GF-D8 (cell line): ENCODE data around the gene ZNF286A.
"Not testable (repeated sequence)": the region's sequence is repeated elsewhere in the genome, so short reads cannot be mapped to it uniquely, and the experiment has no call there.

ENCODE experiments used
- DNase-seq: peaks from one replicate; lab custom pipeline; 2025; lab: John Stamatoyannopoulos, UW

The ZNF286A gene

GRCh38 chr17:15699937-15700336 lies 385 bp downstream of the ZNF286A start:
- DNase-seq: not testable (repeated sequence)

DNA sequence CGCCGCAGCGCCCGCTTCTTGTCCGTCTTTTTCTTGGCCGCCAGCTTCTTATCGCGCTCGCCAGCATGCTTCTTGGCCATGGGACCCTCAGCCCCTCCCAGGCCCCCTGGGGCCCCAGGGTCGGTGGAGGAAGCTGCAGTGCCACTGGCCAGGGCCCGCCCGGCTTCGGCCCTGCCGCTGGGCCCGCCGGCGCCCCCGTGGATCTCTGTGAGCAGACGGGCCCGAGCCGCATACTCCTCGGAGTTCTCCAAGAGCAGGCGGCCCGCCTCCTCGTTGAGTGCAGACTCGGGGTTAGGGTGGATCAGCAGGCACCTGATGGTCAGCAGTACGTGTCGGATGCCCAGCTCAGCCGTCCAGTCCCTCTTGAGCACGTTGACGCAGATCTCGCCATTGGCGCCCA lies 4.7 kb downstream of the ZNF286A start:
- DNase-seq: not testable (repeated sequence)

DNA sequence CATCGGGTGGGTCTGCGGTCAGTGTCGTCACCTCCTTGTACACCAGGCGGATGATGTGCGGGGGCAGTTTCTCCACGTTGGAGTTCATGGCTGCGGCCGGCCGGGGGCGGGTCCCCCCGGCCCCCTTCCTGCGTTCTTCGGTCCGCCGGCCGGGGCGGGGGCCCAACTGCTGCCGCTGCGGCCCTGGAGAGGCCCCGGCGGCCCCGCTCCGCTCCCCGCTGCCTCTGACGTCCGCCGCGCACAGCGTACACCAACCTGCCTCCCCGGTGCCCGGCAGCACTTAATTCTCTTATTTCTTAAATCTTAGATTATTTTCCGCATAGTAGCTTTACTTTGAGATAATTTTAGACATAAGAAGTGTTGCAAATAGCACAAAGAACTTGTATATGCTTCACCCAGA lies 5.3 kb downstream of the ZNF286A start:
- DNase-seq: not testable (repeated sequence)

DNA sequence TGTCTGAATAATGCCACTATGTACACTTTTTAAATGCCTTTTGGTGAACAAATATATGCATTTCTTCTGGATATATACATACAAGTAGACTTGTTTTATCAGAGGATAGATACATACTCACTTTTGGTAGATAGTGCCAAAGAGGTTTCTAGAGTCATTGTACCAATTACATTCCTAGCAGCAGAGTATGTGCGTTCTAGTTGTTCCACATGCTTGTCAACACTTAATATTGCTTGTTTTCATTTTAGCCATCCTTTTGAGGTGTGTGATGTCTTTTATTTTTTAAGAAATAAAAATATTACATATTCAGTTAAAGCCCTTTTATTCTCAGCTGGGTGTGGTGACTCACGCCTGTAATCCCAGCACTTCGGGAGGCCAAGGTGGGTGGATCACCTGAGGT lies 9.3 kb downstream of the ZNF286A start:
- not testable (repeated sequence) for DNase-seq

GRCh38 chr17:15716601-15717563 lies 17.3 kb downstream of the ZNF286A start:
- DNase-seq: not testable (repeated sequence)

DNA sequence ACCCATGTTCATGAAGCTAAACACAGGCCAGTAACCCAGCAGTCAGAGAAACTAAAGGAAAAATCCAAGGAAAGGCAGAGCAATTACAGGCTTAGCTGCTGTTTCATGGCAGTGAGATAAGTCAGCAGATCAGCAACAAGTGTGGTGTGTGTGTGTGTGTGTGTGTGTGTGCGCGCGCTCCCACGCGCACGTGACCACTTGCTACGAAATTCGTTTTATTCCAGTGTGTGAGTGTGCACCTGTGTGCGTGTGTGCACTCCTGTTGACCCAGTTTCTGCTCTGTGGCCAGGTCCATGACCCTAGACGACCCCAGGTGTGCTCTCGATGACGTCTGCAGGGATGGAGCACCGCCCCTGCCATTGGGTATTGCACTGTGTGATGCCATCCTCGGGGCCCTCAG lies 31.0 kb downstream of the ZNF286A start:
- DNase-seq: not testable (repeated sequence)

- not testable (repeated sequence) for DNase-seq
Observed at GRCh38 chr17:15731900-15732299, 32.3 kb downstream of the ZNF286A start, which contains the start of gene TBC1D26. Gene TBC1D26 (plus strand): TSS chr17:15732283. CDS start chr17:15735349, 3,066 bp downstream.

GRCh38 chr17:15733174-15733789 lies 33.7 kb downstream of the ZNF286A start:
- DNase-seq: not testable (repeated sequence)

- not testable (repeated sequence) for DNase-seq
Observed at GRCh38 chr17:15736578-15736977, 37.0 kb downstream of the ZNF286A start.

DNA sequence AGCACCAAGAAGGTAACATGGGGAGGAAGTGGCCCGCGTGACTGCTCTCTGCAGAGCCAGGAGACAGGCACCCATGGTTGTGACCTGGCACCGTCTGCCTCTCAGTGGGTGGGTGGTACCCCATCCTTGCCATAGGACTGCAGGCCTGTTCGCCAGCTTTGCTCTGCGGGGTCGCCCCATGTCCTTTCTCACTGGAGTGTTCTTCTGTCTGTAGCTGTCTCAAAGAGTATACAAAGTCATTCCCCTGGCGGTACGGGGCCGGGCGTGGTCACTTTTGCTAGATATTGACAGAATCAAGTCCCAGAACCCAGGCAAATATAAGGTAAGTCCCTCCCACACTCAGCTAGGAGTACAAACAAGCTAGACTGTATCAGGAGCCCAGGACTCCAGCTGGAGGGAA lies 38.5 kb downstream of the ZNF286A start:
- DNase-seq: no peak

GRCh38 chr17:15739259-15739658 lies 39.7 kb downstream of the ZNF286A start:
- DNase-seq: not testable (repeated sequence)

DNA sequence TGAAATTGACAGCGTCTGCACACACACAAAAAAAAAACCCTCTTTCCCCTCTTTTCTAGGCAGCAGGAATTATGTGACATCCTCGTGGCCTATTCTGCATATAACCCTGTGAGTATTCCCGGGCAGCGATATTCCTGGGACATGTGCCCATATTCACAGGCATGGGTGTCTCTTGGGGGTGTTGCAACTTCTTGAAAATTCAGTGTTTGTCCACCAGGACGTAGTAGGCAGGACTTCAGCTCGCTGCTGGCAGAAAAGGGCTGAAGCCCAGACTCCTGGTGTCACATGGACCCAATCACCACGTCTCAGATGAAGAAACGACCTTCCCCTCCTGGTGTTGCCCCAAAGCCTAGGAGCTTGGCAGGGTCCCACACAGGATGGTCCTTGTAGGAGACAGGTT lies 40.5 kb downstream of the ZNF286A start:
- DNase-seq: not testable (repeated sequence)

GRCh38 chr17:15740570-15741120 lies 41.1 kb downstream of the ZNF286A start:
- no peak for DNase-seq

DNA sequence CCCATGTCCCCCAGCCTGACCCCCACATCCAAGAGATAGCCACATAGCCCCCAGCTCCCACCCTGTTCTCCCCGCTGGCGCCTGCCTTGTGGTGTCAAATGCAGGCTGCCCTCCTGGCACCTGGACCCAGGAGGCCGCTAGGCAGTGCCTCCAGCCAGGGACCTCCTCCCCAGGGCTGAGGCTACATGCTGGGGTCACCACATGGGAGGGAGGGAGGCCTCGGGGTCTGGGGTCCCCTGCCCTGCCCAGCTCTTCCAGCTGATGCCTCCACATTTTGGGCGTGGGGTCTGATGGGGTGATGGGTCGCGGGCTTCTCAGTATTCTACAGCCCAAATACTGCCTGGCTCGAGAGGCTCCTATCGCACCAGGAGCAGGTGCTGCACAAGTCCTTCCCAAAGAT lies 42.1 kb downstream of the ZNF286A start:
- no peak for DNase-seq

- no peak for DNase-seq
Observed at GRCh38 chr17:15742051-15742795, 42.7 kb downstream of the ZNF286A start.

DNA sequence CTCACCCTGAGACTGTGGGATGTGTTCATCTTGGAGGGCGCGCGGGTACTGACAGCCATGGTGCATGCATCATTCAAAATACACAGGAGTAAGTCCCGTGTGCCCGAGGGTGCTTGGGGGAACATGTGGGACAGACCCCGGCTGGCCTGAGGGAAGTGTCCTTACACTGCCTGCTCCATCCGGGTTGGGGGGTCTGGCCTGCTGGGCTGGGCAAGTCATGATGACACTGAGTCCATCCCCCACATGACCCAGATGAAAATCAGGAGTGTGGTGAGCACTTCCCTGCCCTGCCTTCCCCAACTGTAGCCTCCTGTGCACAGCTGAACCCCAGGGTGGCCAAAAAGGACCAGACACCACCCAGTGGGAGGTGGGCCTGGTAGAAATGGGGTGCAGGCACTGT lies 43.4 kb downstream of the ZNF286A start:
- DNase-seq: no peak

DNA sequence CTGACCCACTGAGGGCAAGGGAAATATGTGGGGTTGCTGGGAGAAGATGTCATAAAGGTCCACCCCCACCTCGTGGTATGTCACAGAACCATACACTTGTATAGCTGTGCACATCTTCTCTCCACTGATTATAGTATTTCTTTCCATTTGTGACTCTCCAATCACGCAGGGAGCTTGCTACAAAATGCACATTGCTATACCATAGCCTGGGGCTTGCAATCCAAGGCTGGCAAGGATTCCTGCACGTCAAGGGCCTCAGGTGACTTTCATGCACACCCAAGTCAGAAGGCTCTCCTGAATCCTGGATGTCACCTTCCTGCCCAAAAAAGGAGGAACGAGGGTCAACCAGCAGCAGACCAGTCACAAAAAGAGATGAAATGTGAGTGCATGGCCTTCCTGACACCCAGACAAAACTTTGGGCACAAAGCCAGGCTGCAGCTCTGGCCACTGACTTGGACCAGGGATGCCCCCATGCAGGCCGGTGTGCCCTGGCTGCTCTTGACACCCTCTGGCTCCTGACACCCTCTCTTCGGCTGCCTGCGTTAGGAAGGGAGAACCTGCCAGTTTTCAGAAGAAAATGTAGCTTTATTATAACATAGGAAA lies 44.6 kb downstream of the ZNF286A start:
- DNase-seq: no peak

- DNase-seq: no peak
Observed at GRCh38 chr17:15744885-15745284, 45.3 kb downstream of the ZNF286A start.

- DNase-seq: not testable (repeated sequence)
Observed at GRCh38 chr17:15749403-15749802, 49.9 kb downstream of the ZNF286A start.

DNA sequence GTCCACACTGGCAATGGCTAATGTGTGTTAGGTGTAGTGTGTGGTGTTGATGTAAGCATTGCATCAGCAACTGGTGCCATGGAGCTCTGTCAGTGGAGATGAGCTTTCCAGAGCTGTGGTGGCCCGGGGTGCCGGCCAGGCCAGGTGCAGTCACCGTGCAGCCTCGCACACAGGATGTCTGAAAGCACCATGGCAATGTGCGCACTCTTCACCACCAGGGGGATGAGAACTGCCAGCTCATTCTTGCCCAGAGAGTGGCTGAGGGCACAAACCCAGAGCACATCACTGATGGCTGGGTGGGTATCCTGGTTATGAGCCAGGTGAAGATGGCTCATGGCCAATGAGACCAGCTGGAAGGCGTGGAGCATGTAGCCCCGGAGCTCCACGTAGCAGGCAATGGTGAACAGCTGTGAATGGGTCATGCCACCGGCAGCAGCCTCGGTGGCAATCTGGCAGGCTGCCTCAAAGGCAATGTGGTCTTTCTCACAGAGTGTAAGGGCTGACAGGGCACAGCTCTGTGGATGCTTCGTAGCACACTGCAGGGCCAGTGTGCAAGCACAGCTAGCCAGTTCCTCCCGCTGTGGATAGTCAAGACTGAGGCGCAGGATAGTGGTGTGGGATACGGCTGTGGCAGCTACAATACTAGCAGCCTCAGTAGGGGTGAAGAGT lies 69.4 kb downstream of the ZNF286A start:
- DNase-seq: not testable (repeated sequence)
